ENCODE results near the gene RPTOR.
A peak's percentile ranks its signal among the peaks of the same experiment; 100 is the strongest.

Gene RPTOR

DNA sequence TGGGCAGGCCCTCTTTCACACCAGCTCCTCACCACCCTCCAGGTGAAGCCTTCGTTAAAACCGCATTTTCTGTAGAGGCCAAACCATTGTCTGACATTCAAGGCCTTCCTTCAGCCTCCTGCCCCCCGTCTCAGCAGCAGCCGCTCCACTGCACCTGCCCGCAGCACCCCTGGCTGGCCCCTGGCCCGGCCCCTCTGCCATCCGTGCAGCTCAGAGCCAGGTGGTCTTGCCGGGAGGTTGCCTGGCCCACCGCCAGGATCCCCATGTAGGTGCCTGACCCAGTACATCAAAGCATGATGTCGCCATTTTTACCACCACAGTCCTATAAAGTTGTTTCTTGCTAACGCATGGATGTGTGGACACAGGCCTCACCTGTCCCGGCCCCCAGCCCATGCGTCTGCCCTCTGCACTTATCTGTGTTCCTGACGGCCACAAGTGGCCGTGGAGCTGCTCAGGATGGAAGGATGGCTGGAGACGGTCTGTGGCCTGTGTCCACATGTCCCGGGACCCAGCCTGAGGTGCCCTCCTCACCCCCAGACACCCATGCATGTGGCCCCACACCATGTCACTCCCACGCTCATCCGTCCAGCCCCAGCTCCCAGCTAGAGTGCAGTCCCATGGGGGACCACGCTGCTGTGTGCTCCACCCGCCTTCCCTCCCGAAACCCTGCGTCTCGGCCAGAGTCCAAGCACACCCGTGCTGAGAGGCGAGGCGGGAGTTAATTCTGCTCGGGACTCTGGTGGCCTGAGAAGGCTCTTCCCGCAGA, 357.7 kb downstream of the RPTOR start:
- DNase-seq, result no peak

DNA sequence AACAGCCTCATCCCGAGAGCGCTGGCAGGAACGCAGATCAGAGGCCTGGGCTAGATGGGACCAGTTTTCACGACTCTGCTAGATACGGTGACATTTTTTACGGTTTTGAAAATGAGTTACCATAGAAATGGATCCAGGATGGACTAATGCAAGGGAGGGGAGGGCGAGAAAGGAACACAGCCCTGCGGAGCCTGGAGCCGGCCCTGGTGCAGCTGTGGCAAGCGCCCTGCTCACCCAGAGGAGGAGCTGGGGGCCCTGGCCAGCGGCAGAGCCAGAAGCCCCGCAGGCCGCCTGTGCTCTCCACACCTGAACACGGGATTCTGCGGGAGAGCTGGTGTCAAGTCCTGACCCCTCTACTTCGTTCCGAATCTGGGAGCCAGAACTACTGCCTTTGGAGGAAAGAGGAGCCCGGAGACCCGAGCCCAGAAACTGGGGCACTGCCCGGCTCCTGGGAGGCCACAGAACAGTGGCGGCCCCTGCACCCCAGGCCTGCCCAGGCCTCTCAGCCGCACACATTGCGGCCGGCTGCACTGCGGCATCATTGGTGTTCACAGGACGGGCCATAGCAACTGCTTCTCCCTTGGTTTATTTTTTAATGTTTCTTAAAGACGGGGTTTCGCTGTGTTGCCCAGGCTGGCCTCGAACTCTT, 358.4 kb downstream of the RPTOR start:
- no peak for DNase-seq

DNA sequence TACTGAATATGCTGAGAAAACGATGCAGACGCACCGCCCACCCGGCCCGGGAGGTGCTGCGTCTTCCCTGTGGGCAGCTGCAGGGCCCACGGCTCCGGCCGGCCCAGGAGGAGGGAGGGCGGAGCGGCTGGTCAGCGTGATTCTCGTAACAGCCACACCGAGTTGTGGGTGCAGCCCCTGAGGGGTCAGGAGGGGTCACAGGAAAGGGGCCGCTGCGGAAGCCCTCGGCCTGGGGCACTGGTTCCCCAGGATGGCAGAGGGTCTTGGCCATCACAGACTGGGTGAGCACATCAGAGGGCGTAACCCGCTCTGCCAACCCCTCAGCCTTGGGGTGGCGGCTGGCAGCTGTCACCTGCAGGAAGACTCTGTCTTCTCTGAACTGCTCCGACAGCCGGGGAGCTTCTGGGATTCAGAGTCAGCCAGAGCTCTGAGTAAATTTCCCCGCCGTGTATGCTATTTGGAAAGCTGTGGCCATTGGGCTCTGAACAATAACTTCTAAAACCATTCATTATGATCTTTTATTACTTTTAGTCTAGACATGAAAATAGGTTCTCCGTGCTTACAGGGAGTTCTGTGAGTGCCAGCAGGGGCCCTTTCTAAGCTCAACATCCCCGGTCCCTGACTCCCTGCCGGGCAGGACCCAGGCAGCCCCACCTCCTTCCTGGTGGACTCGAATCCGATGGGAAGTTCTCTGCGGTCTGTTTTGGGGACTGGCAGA, 359.6 kb downstream of the RPTOR start:
- no peak for DNase-seq

DNA sequence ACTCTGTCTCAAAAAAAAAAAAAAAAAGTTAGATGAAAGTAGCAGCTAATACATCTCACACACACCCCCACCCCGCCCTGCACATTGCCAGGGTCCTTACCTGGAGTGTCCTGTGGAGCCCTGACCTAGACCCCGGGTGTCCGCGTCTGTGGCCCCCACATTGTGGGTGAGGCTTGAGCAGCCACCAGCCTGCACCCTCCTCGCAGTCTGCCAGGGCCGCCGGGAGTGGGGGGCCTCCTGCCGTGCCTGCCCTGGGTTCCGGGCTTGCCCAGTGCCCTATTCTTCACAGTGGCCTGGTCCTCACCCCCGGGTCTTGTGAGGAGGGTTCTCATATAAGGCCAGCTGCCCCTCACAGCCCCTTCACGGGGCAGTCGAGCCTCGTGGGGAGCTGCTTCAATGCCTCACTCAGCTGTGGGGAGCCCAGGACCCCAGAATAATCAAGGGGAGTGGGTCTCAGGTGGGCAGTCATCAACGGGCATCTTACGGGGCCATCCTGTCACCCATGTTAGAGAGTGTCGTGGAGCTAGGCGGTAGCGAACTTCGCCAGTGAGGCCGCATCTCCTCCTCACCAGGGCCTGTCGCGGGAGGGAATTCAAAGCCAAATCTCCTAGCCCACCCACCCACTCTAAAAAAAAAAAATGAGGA, 361.1 kb downstream of the RPTOR start:
- DNase-seq, result no peak

DNA sequence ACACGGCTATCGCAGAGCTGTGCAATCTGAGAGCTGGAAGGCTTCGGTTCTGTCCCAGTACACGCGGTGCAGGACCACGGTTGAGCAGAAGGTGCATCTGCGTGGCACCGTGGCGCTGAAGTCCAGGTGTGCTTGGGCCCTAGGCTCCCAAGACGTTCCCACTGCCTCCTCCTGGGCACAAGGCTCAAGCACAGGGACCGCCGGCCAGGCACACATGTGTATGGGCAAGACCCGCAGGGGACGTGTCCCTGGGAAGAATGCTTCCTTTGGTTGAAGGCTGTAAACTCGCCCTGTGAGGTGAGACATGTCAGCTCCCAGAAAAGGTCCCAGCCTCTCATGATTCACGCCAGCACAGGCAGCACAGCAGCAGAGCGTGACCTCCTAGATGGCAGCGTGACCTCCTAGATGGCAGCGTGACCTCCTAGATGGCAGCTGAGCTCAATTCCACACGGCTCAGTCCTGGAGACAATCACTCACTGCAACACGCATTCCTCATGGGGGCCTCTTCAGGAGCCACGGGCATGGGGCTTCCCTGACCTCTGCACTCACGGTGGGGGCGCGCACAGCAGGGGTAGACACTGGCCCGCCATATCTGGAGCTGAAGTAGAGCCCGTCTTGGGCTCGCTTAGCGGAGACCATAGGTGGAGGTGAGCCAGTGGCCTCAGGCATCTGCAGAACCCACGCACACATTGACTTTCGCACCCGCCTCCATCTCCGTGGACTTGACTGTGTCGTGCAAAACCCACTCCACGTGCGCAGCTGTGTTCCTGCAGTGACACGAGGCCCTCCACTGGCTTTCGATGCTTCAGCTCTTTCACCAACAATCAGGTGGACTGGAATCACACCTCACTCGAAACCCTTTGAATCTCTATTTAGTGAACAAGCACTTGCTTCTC, 362.0 kb downstream of the RPTOR start:
- DNase-seq, result no peak

DNA sequence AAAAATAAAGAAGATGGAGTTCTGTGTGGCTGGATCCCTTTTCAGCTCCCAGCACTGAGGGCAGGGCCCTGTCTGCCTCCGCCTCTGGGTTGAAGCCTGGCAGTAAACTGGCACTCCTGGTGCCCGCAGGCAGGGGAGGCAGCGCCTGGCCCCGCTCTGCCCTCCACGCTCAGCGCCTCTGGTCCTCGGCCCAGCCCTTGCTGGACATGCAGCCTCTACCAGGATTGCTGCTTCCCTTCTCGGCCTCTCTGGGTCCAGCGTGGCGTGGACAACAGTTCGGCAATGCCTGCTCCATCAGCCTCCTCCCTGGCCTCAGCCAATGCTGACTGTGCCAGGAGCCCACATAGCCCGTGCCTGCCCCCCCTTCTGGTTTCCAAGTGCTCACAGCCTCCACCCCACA, 362.6 kb downstream of the RPTOR start:
- no peak for DNase-seq

DNA sequence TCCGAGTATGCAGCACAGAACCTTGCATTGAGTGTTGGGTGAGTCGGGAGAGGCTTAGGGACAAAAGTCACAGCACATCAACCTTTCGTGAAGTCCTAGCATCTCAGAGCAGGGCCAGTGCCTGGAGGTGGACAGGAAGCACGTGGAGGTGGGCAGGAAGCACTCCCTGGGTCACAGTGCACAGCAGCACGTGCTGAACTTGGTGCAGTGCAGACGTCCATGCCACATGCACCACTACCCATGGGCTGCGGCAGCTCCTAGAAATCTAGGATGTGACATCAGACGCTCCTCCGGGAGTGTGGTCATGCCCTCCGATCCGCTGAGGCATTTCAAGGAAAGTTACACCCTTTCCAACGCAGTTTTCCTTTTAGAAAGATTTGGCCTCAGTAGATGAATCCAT, 363.6 kb downstream of the RPTOR start:
- no peak for DNase-seq

DNA sequence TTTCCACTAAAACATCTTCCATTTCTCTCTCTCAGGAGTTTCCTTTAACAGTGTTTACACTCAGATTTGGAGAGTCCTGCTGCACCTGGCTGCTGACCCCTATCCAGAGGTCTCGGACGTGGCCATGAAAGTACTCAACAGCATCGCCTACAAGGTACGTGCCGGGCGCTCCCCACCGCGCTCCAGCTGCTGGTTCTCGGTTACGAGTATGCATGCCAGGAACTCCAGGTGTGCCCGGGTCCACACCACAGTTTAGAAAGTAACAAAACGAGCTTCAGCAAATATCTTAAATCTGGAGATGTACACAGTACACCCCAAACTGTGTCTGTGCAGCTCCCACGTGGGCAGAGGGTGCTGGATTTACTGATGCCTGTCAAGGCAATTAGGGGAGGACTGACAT, 364.1 kb downstream of the RPTOR start:
- no peak for DNase-seq

DNA sequence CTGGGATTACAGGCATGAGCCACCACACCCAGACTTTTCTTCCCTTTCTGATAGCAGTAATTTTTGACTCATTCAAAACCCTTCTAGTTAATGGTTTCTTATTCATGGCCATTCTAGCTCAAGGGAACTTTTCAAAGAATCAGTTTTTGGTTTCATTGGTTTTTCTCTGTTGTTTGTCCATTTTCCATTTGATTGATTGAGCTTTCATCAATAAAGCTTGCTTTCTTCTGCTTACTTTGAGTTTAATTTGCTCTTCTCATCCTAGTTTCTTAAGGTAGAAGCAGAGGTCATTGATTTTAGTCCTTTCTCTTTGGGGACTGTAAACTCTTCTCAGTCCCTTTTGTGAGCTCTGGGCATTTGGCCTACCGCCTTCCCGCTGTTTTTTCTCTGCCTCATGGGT, 365.0 kb downstream of the RPTOR start:
- DNase-seq, result no peak

DNA sequence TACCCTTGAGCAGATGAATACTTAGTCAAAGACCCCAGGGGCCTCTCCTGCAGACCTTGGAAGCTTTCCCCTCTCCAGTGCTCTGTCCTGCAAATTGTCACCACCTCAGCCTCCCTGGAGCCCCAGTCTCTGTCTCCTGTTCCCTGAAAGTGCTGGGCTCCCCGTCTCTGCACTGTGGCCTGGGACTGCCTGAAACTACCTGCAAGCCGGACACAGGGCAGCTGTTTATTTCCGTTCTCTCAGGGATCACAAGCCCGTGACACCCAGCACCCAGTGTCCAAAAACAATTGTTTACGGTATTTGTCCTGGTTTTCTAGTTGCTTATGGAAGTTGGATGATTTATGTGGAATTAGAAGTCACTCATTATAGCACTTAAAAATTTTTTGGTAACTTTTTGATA, 365.4 kb downstream of the RPTOR start:
- no peak for DNase-seq

DNA sequence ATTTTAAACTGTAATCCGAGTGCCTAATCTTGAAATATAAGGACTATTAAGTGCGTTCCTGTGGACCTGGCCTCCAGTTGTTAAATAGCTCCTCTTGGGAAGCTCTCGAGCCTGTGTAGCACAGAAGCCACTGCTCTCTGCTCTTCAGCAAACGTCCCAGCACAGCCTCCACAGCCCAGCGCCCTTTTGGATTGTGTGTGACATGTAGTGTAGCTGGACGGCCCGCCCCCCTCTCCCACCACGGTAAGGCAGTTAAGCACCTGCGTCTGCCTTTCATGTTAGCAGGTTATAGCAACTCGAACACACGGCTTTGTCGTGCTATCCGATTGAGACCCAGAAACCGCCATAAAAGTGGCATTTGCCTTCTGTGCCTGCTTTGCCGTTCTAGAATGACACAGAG, 367.8 kb downstream of the RPTOR start:
- no peak for DNase-seq

DNA sequence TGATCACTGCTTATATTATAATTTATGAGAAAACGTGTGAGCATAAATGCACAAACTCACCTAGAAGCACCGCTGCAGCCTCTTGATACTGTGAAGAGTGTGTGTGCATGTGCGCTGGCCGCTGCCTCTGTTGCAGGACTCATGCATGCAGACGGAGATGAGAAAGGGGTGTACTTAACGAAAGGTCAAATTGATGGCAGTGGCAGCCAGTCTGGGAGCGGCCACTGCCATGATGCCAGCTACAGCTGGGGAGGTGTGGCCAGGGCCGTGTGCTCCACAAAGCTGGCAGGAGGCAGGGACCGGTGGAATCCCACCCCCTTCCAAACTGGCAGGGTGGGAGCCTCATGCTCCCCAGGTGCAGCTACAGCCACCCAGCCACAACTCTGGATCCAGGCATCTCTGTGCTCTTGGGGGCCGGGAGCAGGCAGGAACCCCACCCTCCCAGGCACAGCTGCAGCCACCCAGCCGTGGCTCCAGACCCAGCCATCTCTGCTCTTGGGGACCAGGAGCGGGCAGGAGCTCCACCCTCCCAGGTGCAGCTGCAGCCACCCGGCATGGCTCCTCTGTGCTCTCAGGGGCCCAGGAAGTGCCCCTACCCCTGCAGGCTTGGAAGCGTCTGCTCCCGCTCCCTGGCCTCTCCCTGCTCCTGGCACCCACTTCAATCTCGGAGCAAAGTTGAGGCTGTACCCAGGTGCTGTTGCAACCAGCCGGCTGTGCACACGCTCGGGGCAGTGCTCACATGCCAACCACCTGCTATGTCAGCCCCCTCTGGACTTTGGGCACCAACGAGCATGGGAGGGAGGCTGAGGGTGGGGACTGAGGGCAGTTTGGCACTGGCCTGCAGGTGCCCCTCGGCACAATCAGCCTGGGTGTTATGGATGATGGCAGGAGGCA, 369.5 kb downstream of the RPTOR start:
- DNase-seq, result no peak

DNA sequence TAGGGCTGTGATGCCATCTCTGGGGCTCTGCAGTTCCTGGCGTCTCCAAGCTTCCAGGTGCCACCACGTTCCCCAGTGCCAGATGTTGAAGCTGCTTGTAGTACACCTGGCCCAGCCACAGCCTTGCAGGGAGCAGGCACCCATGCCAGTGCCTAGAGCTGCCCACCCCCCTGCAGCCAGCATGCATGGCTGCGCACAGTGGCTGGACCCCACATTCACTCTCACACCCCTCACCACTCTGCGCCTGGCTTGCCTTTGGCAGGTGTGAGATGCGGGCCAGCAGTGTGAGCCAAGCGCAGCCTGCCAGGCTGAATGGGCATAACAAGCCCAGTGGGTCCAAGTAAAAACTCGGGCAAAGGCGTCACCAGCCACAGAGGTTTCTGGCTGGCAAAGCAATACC, 371.6 kb downstream of the RPTOR start:
- DNase-seq, result no peak

DNA sequence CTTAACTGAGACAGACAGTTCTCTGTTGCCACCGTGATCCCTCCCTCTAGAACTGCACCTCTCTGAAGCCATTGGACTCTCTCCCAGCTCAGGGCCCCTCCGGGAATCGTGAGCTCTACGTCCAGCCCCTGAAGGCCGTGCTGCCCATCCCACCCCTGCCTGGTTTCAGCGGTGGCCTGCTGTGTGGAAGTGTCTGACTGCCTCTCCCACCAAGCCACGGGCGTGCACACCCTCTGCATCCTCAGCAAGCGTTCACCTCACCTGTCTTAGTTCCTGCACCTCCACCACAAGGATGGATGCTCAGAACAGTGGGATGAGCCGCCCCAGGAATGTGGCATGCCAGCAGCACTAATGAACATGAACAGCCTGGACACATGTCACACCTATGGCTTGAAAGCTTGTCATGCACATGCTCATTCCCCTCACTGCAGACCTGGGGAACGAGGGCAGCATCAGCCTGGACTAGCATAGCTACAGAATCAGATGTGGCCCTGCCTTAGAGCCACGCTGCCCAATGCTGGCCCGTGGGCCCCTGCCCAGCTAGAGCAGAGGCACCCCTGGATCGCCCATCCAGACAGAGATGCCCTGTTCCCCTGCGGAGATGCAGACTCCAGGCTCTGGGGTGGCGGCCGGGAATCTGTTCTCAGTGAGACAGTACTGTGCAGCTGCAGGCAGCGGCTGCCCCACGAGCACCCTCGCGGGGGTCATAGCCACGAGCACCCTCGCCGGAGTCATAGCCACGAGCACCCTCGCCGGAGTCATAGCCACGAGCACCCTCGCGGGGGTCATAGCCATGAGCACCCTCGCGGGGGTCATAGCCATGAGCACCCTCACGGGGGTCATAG, 373.3 kb downstream of the RPTOR start:
- no peak for DNase-seq

DNA sequence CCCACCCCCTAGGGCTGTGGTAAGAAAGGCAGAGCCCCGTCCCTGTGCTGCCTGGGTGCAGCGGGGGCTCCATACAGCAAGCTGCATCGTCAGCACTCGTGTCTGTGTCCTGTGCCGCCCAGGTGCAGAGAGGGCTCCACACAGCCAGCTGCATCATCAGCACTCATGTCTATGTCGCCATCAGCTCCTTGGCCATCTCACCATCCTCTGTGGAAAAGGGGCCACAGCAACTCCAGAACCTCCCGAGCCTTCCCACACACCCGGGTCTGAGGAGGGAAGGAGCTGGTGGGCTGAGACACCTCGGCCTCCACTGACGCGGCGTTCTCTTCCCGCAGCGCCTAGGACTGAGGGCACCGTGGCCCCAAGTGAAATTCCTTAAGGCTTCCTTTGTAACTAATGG, 374.1 kb downstream of the RPTOR start:
- DNase-seq, result no peak

DNA sequence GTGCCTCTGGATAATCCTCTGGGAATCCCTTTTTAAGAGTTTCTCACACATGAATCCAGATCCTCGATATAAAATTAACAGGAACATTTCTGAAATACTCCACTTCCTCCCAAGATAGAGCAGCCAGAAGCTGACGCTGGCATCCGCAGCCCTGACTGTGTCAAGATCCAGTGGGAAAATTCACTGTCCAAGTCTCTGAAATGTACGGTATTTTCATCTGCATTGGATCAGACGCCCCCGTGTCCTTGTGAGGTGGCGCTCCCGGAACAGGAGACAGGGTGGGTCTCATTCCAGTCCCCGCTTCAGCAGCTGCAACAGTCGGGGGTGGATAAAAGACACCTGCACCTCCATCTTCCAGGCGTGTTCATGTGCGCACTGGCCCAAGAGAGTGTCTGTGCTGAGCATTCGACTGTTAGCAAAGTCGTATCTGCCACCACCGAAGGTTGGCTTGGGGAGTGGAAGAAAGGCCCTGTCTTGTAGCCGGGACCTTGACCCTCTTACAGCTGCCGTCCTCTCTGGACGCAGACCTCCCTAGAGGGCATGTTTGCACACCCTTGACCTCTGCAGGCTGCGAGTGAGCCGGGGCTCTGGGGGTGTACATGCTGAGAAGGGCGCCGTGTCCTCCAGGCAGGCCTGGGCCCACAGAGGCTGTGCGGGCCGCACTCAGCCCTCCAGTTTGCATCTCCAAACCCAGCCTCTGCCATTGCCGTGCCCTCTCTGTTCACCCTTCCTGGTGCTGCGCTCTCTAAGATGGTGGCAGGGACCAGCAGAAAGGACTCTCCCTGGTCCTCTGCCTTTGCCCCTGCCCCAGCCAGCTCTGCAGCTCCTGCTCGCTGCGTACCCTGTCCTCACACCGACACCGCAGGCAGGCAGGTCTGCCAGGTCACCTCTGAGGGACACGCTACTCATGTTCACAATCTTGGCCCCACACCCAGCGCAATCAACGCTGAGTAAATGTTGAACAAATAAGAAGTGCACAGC, 375.0 kb downstream of the RPTOR start:
- no peak for DNase-seq

DNA sequence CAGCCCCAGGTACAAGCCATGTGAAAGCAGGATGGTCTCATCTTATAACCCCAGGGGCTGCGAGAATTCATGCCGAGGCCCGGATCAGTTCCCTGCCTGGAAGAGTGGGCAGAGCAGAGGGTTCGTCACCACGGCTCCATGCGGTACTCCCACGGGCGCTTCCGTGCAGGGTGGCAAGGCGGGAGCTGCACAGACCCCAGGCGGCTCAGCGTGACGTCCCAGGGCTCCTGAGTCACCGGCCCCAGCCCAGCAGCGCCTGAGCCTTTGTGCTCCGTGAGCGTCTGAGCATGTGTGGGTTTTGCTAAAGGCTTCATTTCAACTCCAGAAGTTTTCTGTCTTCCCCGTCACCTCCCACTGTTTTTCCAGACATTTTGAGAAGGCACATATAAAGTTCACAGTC, 375.8 kb downstream of the RPTOR start:
- DNase-seq, result peak; percentile 32

DNA sequence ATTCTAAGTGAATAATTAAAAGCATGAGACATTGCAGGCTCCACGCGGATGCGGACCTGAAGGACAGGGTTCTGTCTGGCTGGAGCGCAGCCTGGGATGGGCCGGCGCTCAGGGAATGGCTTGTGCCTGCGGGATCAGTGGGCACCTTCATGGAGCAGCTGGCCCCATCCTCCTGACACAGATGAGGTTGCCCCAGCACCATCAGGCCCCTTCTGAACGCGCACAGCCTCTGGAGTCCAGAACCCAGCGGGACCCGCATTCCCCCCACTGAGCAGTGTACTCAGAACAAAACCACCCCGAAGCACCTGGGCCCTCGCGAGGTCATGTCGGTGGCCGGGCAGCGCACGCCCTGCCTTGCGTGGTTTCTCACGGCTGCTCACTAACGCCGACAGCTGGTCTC, 376.5 kb downstream of the RPTOR start:
- no peak for DNase-seq
